ENCODE results near the gene GPATCH2. TPM values are rescaled to one million over a fixed set of nuclear protein-coding genes. Genes with fewer than 3 reads are reported as not detected.
"Not testable (repeated sequence)": the region's sequence is repeated elsewhere in the genome, so short reads cannot be mapped to it uniquely, and the experiment has no call there.

The GPATCH2 gene
- total RNA-seq, 2 donors from 2014 or later, result 21.2 to 23.2 TPM

- H3K9me3 Mint-ChIP-seq, result peaks cover 41% of the 10 kb centered on the region
- no peaks in the 10 kb centered on the region for H3K4me1 Mint-ChIP-seq
- H3K27me3 Mint-ChIP-seq (ENCODE audit: insufficient read depth), result no peaks in the 10 kb centered on the region
- H3K36me3 Mint-ChIP-seq (ENCODE audit: low read depth), result peaks cover 39% of the 10 kb centered on the region
- Histone ChIP-seq H3K27me3 (ENCODE audit: control insufficient read depth, insufficient read depth, low read length, poor library complexity, severe bottlenecking) (no peaks in the 10 kb centered on the region), H3K9ac (ENCODE audit: extremely low read depth, low read length, poor library complexity, severe bottlenecking) (no peak overlapping the region), H3K4me3 (ENCODE audit: low read length) (no peak overlapping the region), H3K9me3 (ENCODE audit: control insufficient read depth, low read length) (peaks cover 11% of the 10 kb centered on the region), H3K36me3 (ENCODE audit: control insufficient read depth, insufficient read depth, low read length) (peaks cover 3% of the 10 kb centered on the region), H3K27ac (ENCODE audit: low read depth, low read length) (no peak overlapping the region), H3K4me1 (ENCODE audit: control insufficient read depth, insufficient read depth, low read length) (no peaks in the 10 kb centered on the region)
- no peak overlapping the region for H3K4me3 Mint-ChIP-seq
- 100% methylated on average over 1 of the region's 3 CpGs; no CpG with 5 or more reads in 1 of the 2 experiments for WGBS, 2 experiments (ENCODE audit: insufficient coverage in 1 of 2, insufficient read length in 1 of 2)
- TF ChIP-seq CTCF (conservative IDR thresholded peaks at IDR 0.05), result no peak
- DNase-seq, result no peak
- H3K27ac Mint-ChIP-seq, result no peak overlapping the region
These were observed 105.0 kb downstream of the GPATCH2 start for GRCh38 chr1:217525773-217526490.

DNA sequence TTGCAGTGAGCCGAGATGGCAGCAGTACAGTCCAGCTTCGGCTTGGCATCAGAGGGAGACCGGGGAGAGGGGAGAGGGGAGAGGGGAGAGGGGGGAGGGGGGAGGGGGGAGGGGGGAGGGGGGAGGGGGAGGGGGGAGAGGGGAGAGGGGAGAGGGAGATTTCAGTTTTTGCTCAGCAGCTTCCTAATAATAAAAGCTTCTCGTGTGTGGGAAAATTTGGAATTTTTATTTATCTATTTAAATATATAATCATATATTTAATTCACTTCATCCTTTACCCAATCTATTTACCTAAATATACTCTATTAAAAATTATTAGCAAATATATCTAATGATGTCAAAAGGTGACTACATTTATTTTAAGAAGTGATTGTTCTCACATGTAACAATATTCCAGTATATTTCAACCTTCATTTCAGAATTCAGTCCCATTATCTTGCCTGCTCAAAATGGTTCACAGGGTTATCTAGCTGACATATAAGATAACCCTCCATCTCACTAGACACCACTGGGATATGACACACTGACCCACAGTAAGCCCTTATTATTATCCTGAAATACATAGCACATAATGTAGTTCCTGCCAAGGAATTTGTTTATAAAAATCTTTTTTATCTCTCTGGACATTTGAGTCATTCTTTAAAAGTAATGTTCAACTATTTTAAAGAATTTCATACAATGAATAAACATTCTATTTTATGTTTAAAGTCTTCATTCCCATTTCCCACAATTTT, 105.9 kb downstream of the GPATCH2 start:
- peaks cover 7% of the 10 kb centered on the region for H3K9me3 ChIP-seq (ENCODE audit: control insufficient read depth, low read length)
- WGBS, 2 experiments (ENCODE audit: insufficient coverage in 1 of 2, insufficient read length in 1 of 2), result 100% methylated on average over 1 of the region's 4 CpGs; no CpG with 5 or more reads in 1 of the 2 experiments
- no peaks in the 10 kb centered on the region for H3K4me1 Mint-ChIP-seq
- H3K27me3 ChIP-seq (ENCODE audit: control insufficient read depth, insufficient read depth, low read length, poor library complexity, severe bottlenecking), result no peaks in the 10 kb centered on the region
- no peak overlapping the region for H3K27ac ChIP-seq (ENCODE audit: low read depth, low read length)
- TF ChIP-seq CTCF (conservative IDR thresholded peaks at IDR 0.05), result no peak
- DNase-seq, result no peak
- H3K36me3 Mint-ChIP-seq (ENCODE audit: low read depth), result peaks cover 35% of the 10 kb centered on the region
- no peaks in the 10 kb centered on the region for H3K27me3 Mint-ChIP-seq (ENCODE audit: insufficient read depth)
- H3K9ac ChIP-seq (ENCODE audit: extremely low read depth, low read length, poor library complexity, severe bottlenecking), result no peak overlapping the region
- H3K36me3 ChIP-seq (ENCODE audit: control insufficient read depth, insufficient read depth, low read length), result peaks cover 3% of the 10 kb centered on the region
- H3K4me3 Mint-ChIP-seq, result no peak overlapping the region
- no peak overlapping the region for H3K4me3 ChIP-seq (ENCODE audit: low read length)
- peaks cover 36% of the 10 kb centered on the region for H3K9me3 Mint-ChIP-seq
- no peaks in the 10 kb centered on the region for H3K4me1 ChIP-seq (ENCODE audit: control insufficient read depth, insufficient read depth, low read length)
- H3K27ac Mint-ChIP-seq, result no peak overlapping the region

DNA sequence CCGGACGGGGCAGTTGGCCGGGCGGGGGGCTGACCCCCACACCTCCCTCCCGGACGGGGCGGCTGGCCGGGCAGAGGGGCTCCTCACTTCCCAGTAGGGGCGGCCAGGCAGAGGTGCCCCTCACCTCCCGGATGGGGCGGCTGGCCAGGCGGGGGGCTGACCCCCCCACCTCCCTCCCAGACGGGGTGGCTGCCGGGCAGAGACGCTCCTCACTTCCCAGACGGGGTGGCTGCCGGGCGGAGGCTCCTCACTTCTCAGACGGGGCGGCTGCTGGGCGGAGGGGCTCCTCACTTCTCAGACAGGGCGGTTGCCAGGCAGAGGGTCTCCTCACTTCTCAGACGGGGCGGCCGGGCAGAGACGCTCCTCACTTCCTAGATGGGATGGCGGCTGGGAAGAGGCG, 107.0 kb downstream of the GPATCH2 start:
- not testable (repeated sequence) for H3K27ac Mint-ChIP-seq; H3K4me3 ChIP-seq (ENCODE audit: low read length); H3K36me3 ChIP-seq (ENCODE audit: control insufficient read depth, insufficient read depth, low read length); H3K4me1 Mint-ChIP-seq; H3K4me1 ChIP-seq (ENCODE audit: control insufficient read depth, insufficient read depth, low read length); DNase-seq; H3K27me3 Mint-ChIP-seq (ENCODE audit: insufficient read depth); H3K4me3 Mint-ChIP-seq; H3K9ac ChIP-seq (ENCODE audit: extremely low read depth, low read length, poor library complexity, severe bottlenecking); H3K27ac ChIP-seq (ENCODE audit: low read depth, low read length); H3K9me3 ChIP-seq (ENCODE audit: control insufficient read depth, low read length); H3K27me3 ChIP-seq (ENCODE audit: control insufficient read depth, insufficient read depth, low read length, poor library complexity, severe bottlenecking)
- peaks cover 28% of the 10 kb centered on the region for H3K9me3 Mint-ChIP-seq
- H3K36me3 Mint-ChIP-seq (ENCODE audit: low read depth), result peaks cover 27% of the 10 kb centered on the region
- WGBS, 2 experiments (ENCODE audit: insufficient coverage in 1 of 2, insufficient read length in 1 of 2), result 89% methylated on average over 8 of the region's 28 CpGs; no CpG with 5 or more reads in 1 of the 2 experiments

All from endodermal cell (in vitro differentiated cells).